Mononuclear cell (primary cell): ENCODE results near the gene GTF3C6. TPM values are rescaled to one million over a fixed set of nuclear protein-coding genes. Genes with fewer than 3 reads are reported as not detected.
A peak's percentile ranks its signal among the peaks of the same experiment; 100 is the strongest.

Experiments used
- H3K27me3 ChIP-seq: 2 replicates; pipeline ENCODE4 v1.6.0; 2011; ENCODE audit warnings: low read length, control low read depth; ENCODE audit not compliant: insufficient read depth
- H3K4me1 ChIP-seq: 2 replicates; pipeline ENCODE4 v1.5.1; 2011; ENCODE audit warnings: mild to moderate bottlenecking, low read length, control low read depth; ENCODE audit not compliant: insufficient read depth
- H3K4me3 ChIP-seq: 2 replicates; pipeline ENCODE4 v1.5.1; 2011; ENCODE audit warnings: mild to moderate bottlenecking, low read length, moderate library complexity
- H3K9me3 ChIP-seq: 2 replicates; pipeline ENCODE4 v1.5.1; 2011; ENCODE audit warnings: low read depth, mild to moderate bottlenecking, control low read depth, low read length
- total RNA-seq: library from RNA; depleted of rRNA; stranded (reverse); fragments of >200 nt; gene quantifications from one replicate; pipeline ENCODE4 v1.2.3, GENCODE V29; 2012

The GTF3C6 gene, protein sequence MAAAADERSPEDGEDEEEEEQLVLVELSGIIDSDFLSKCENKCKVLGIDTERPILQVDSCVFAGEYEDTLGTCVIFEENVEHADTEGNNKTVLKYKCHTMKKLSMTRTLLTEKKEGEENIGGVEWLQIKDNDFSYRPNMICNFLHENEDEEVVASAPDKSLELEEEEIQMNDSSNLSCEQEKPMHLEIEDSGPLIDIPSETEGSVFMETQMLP
- total RNA-seq = 16.5 TPM

- H3K4me1 ChIP-seq = peaks cover 14% of the 10 kb centered on the region
- no peaks in the 10 kb centered on the region for H3K9me3 ChIP-seq
- H3K27me3 ChIP-seq = no peaks in the 10 kb centered on the region
- H3K4me3 ChIP-seq = peak within 1 kb of the TSS; percentile 97
Observed at GRCh38 chr6:110958329-110959192, at the start of gene GTF3C6. Gene GTF3C6 (plus strand): TSS chr6:110958706. CDS start chr6:110958770, 64 bp downstream.

DNA sequence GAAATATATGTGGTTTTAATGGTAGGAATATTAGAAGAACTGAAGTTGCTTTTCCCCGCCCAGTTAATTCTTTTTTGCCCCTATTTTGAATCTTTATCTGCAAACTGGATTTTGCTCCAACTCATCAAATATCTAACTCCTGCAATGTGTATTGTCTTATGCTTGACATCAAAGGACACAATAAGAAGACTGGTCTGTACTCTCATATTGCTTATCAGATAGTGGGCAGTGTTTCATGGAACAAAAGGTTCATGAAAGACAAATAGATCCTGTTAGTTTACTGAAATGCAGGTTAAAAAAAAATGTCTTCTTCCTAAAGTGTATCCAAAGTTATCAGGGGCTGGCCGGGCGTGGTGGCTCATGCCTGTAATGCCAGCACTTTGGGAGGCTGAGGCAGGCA lies 27.7 kb upstream of the GTF3C6 start:
- Histone ChIP-seq H3K4me3 (no peak overlapping the region), H3K9me3 (no peaks in the 10 kb centered on the region), H3K27me3 (no peaks in the 10 kb centered on the region)

DNA sequence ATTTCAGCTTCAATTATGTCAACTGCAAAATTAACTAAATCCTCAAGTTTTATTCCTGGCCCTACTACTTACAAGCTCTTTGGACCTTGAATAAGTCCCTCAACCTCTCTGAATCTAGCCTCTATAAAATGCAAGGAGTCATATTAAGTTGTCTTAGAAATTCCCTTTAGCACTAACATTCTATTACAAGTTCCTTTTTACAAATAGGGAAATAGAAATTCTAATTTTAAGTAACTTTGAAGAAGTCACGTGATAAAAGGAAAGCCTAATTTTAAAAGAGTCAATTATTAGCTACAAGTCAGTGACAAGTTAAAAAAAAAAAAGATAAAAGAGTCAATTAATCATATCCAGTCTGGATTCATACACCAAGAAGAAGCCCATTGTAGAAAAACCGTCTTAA lies 24.6 kb upstream of the GTF3C6 start:
- Histone ChIP-seq H3K4me1 (peaks cover 33% of the 10 kb centered on the region), H3K9me3 (no peaks in the 10 kb centered on the region), H3K27me3 (no peaks in the 10 kb centered on the region), H3K4me3 (no peak overlapping the region)

More for the DNA sequence above, 27.7 kb upstream of the GTF3C6 start:
- peaks cover 33% of the 10 kb centered on the region for H3K4me1 ChIP-seq

- Histone ChIP-seq H3K27me3 (no peaks in the 10 kb centered on the region), H3K4me1 (peaks cover 30% of the 10 kb centered on the region), H3K9me3 (no peaks in the 10 kb centered on the region), H3K4me3 (no peak overlapping the region)
Observed at GRCh38 chr6:110934381-110934898, 24.1 kb upstream of the GTF3C6 start.

DNA sequence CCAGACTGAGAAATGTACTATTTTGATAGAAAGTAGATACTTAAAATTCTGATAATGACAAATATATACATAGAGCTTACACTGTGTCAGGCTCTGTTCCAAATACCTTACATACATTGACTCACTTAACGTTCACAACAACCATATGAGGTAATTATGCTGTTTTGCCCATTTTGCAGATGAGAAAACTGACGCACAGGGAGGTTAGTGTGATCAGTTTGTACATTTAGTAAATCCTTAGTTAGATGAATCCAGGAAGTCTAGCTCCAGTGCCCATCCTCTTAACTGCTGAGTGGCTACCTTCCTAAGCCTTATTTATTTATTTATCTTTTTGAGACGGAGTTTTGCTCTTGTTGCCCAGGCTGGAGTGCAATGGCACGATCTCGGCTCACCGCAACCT lies 23.3 kb upstream of the GTF3C6 start:
- Histone ChIP-seq H3K4me3 (no peak overlapping the region), H3K9me3 (no peaks in the 10 kb centered on the region), H3K4me1 (peaks cover 23% of the 10 kb centered on the region), H3K27me3 (no peaks in the 10 kb centered on the region)

GRCh38 chr6:110938171-110938570 lies 20.3 kb upstream of the GTF3C6 start:
- Histone ChIP-seq H3K4me3 (no peak overlapping the region), H3K9me3 (no peaks in the 10 kb centered on the region), H3K4me1 (peaks cover 15% of the 10 kb centered on the region), H3K27me3 (no peaks in the 10 kb centered on the region)

- peaks cover 8% of the 10 kb centered on the region for H3K4me1 ChIP-seq
- H3K9me3 ChIP-seq = no peaks in the 10 kb centered on the region
- no peaks in the 10 kb centered on the region for H3K27me3 ChIP-seq
- no peak overlapping the region for H3K4me3 ChIP-seq
Observed at GRCh38 chr6:110939429-110940200, 18.9 kb upstream of the GTF3C6 start.

DNA sequence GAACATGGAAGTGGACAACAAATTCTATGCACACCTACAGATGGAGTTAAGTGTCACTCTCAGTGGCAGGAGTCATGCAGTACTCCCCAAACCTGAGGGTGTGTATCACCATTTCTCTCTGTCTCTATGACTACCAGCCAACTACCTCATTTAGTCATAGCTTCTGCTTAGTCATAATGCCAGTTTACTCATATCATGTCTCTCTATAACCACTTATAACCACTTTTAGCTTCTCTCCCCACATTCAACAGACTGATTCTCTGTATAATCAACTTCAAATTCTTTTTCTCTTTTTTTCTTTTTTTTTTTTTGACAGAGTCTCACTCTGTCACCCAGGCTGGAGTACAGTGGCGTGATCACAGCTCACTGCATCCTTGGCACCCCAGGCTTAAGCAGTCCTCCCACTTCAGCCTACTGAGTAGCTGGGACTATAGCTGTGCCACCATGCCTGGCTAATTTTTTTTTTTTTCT lies 13.8 kb upstream of the GTF3C6 start:
- Histone ChIP-seq H3K27me3 (no peaks in the 10 kb centered on the region), H3K4me3 (no peak overlapping the region), H3K9me3 (no peaks in the 10 kb centered on the region), H3K4me1 (peaks cover 14% of the 10 kb centered on the region)

- Histone ChIP-seq H3K9me3 (no peaks in the 10 kb centered on the region), H3K4me3 (no peak overlapping the region), H3K27me3 (no peaks in the 10 kb centered on the region), H3K4me1 (peaks cover 15% of the 10 kb centered on the region)
Observed at GRCh38 chr6:110946498-110946897, 12.0 kb upstream of the GTF3C6 start.

DNA sequence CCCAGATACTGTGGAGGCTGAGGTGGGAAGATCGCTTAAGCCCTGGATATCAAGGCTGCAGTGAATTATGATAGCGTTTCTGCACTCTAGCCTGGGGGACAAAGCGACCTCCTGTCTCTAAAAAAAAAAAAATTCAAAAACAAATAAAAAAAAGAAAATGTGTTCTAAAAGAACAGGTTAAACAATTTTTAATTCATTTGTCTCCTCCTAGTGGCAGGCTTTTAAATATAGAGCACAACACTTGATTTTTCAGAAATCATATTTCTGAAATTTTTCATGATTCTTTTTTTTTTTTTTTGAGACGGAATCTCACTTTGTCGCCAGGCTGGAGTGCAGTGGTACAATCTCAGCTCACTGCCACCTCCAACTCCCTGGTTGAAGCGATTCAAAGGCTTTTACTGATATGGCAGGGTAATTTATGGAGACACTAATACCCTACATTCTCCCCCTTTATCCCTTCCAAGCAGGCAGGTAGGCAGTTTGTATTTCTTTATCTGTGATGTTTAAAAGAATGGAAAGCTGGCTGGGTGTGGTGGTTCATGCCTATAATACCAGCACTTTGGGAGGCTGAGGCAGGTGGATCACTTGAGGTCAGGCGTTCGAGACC lies 8.7 kb upstream of the GTF3C6 start:
- Histone ChIP-seq H3K4me1 (peaks cover 10% of the 10 kb centered on the region), H3K9me3 (no peaks in the 10 kb centered on the region), H3K27me3 (no peaks in the 10 kb centered on the region), H3K4me3 (no peak overlapping the region)

DNA sequence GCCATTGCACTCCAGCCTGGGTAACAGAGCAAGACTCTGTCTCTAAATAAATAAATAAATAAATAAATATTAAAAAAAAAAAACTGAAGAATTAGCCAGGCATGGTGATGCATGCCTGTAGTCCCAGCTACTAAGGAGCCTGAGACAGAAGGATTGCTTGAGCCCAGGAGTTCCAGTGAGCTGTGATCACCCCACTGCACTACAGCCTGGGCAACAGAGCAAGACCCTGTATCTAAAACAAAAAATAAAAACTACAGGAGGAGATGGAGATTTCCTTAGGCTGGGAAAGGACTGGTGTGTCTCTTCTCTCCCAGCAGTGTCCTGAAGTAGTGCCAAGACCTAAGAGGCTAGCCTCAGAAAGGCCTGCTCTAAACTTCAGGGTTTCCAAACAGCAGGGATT lies 8.1 kb upstream of the GTF3C6 start:
- H3K4me3 ChIP-seq = no peak overlapping the region
- H3K27me3 ChIP-seq = no peaks in the 10 kb centered on the region
- H3K4me1 ChIP-seq = peaks cover 4% of the 10 kb centered on the region
- H3K9me3 ChIP-seq = no peaks in the 10 kb centered on the region

DNA sequence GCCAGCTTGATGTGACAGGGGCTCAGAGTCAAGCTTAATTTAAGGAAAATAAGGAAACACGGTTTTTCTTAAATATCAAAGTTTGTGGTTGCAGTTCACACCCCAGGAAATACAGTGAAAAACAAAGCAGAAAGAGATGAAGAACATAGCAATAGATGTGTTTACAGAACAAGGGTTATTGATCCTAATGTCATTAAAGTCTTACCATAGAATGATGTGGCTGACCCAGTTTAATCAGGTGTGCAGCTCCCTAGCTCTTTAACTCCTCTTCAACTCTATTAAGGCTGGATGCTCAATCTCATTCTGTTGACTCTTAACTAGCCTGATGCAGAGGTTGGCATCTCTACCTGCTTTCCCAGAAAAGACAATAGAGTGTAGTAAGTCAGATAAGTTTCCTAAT lies 7.5 kb upstream of the GTF3C6 start:
- no peaks in the 10 kb centered on the region for H3K9me3 ChIP-seq
- no peak overlapping the region for H3K4me3 ChIP-seq
- H3K4me1 ChIP-seq = peaks cover 4% of the 10 kb centered on the region
- no peaks in the 10 kb centered on the region for H3K27me3 ChIP-seq

GRCh38 chr6:110951986-110952794 lies 6.3 kb upstream of the GTF3C6 start:
- Histone ChIP-seq H3K27me3 (no peaks in the 10 kb centered on the region), H3K4me1 (peaks cover 4% of the 10 kb centered on the region), H3K4me3 (no peak overlapping the region)

More at GRCh38 chr6:110951986-110952794, 6.3 kb upstream of the GTF3C6 start:
- no peaks in the 10 kb centered on the region for H3K9me3 ChIP-seq
